Pancreas (tissue), 10 donors: ENCODE results near the gene BCAS3. TPM values are rescaled to one million over a fixed set of nuclear protein-coding genes. Genes with fewer than 3 reads are reported as not detected.
A peak's percentile ranks its signal among the peaks of the same experiment; 100 is the strongest.
"Not testable (repeated sequence)": the region's sequence is repeated elsewhere in the genome, so short reads cannot be mapped to it uniquely, and the experiment has no call there.

Experiments
- ATAC-seq, 4 donors: fragments of 200-7000 bp; cut with Tn5 transposase; one replicate each; pipeline versions ENCODE4 v1.8.0 to v1.9.1; 2020; ENCODE audit warnings: mild to moderate bottlenecking in 4 of 4, moderate library complexity in 4 of 4
- DNase-seq, 6 donors: peaks; one replicate each; pipeline ENCODE4 v3.0.0-alpha.2; 2020
- FAIRE-seq: peaks from 2 replicates; lab custom pipeline; 2012; peaks lifted over from hg19 to GRCh38; lab: Jason Lieb, UNC
- H3K27ac ChIP-seq, 4 donors: fragments of 200-600 bp; sonication (generic); 1 replicate in 3 of 4; 2 replicates in 1 of 4; pipeline versions ENCODE4 v1.5.0 to v1.8.0; 2020
- H3K27me3 ChIP-seq, 4 donors: fragments of 200-600 bp; one replicate each; pipeline ENCODE4 v1.8.0; 2021
- H3K36me3 ChIP-seq, 3 donors: fragments of 200-600 bp; sonication (generic) in 1 of 3; one replicate each; pipeline versions ENCODE4 v1.5.0 to v1.8.0; 2020 to 2021
- H3K4me1 ChIP-seq, 3 donors: fragments of 200-600 bp; one replicate each; pipeline ENCODE4 v1.8.0; 2021
- H3K4me3 ChIP-seq, 4 donors: fragments of 200-600 bp; sonication (generic) in 2 of 4; one replicate each; pipeline versions ENCODE4 v1.5.0 to v1.8.0; 2020 to 2021
- H3K9me3 ChIP-seq, 4 donors: fragments of 200-600 bp; one replicate each; pipeline ENCODE4 v1.8.0; 2021
- CTCF ChIP-seq, 4 donors: fragments of 200-600 bp; sonication (generic) in 3 of 4; IDR thresholded peaks; one replicate each; pipeline versions ENCODE4 v1.5.0 to v1.8.0; 2021; ENCODE audit warnings: antibody characterized with exemption in 4 of 4
- WGBS, 2 donors: extraction: QIAGEN DNeasy Blood & Tissue Kit; methylation state at CpG; one replicate each; pipeline ENCODE4 v1.1.7; 2013; 5-methylcytosine and 5-hydroxymethylcytosine counted together
- intact Hi-C, 3 donors: fragments of 100-400 bp; cut with DNase I; formaldehyde crosslinking; loops; one replicate each; pipeline versions ENCODE4 v1.11.1 to v1.14.2; 2022
- polyA plus RNA-seq, 2 donors: library from polyadenylated mRNA; stranded (reverse); fragments of 200-250 nt; gene quantifications; one replicate each; pipeline ENCODE4 v1.2.3, GENCODE V29; 2013
- total RNA-seq, 6 donors: library from RNA; stranded (reverse); fragmentation: NEBNext Ultra II Directional in 4 of 6; extraction: Animal tissue kit (Norgen Biotek cat#: 25700) in 4 of 6; gene quantifications; one replicate each; pipeline versions ENCODE4 v1.2.1 to v1.2.4, GENCODE V29; 2021 to 2023
- donor health status: healthy with polysubstance abuse.
- donor health status: DM: no; HTN: no; CAD: no; lungs with moderate emphysema.
- donor health status: DM: no; HTN: no; CAD: no.
- donor health status: control.
- donor health status: control.
- donor health status: Bipolar disorder and iron deficiency.
- donor health status: DM: yes; HTN: yes; CAD: no.
- donor health status: DM: no; HTN: no; CAD: no.
- donor health status: DM: no; HTN: no; CAD: no.
- donor health status: DM: yes; HTN: yes; CAD: no.

BCAS3 gene
- total and polyA plus RNA-seq, 8 donors = 4.6 to 27.7 (median 13.2) TPM

GRCh38 chr17:61143026-61143425 is 465.4 kb downstream of the BCAS3 start:
- H3K4me3 ChIP-seq = no peak overlapping the region
- no peak overlapping the region for H3K27ac ChIP-seq
- 92 to 95% methylated on average over 1 of the region's 1 CpG for WGBS, 2 donors
- no peaks in the 10 kb centered on the region for H3K27me3 ChIP-seq
- no peak for FAIRE-seq
- H3K9me3 ChIP-seq = no peaks in the 10 kb centered on the region
- H3K4me1 ChIP-seq = peaks cover 0 to 3% (median 0%) of the 10 kb centered on the region in 3 donors
- intact Hi-C loops = no loop called here
- no peak for ATAC-seq
- no peaks in the 10 kb centered on the region for H3K36me3 ChIP-seq
- DNase-seq = no peak
- no peak for TF ChIP-seq CTCF (IDR thresholded peaks at IDR 0.05)

- no peak overlapping the region for H3K4me3 ChIP-seq
- intact Hi-C loops = no loop called here
- FAIRE-seq (no peak), DNase-seq (no peak), ATAC-seq (no peak)
- 92 to 94% methylated on average over 2 of the region's 2 CpGs for WGBS, 2 donors
- H3K9me3 ChIP-seq = no peaks in the 10 kb centered on the region
- peaks cover 0 to 3% (median 0%) of the 10 kb centered on the region in 3 donors for H3K4me1 ChIP-seq
- no peaks in the 10 kb centered on the region for H3K36me3 ChIP-seq
- no peak for TF ChIP-seq CTCF (IDR thresholded peaks at IDR 0.05)
- no peaks in the 10 kb centered on the region for H3K27me3 ChIP-seq
- H3K27ac ChIP-seq = no peak overlapping the region
Observed at GRCh38 chr17:61144137-61144536, 466.5 kb downstream of the BCAS3 start.

GRCh38 chr17:61144617-61145564 is 467.2 kb downstream of the BCAS3 start:
- intact Hi-C loops = no loop called here
- TF ChIP-seq CTCF (IDR thresholded peaks at IDR 0.05) = no peak
- peak in 2 of 4 donors; percentile 14 to 15 for ATAC-seq
- Histone ChIP-seq H3K27ac (no peak overlapping the region), H3K4me3 (no peak overlapping the region), H3K27me3 (no peaks in the 10 kb centered on the region), H3K9me3 (no peaks in the 10 kb centered on the region), H3K36me3 (no peaks in the 10 kb centered on the region), H3K4me1 (peaks cover 0 to 3% (median 0%) of the 10 kb centered on the region in 3 donors)
- 81 to 83% methylated on average over 11 of the region's 11 CpGs for WGBS, 2 donors
- no peak for DNase-seq
- no peak for FAIRE-seq

- FAIRE-seq, ATAC-seq: not testable (repeated sequence)
- 98 to 99% methylated on average over 8 of the region's 8 CpGs for WGBS, 2 donors
Observed at GRCh38 chr17:61146833-61147232, 469.2 kb downstream of the BCAS3 start.

GRCh38 chr17:61149106-61149825 is 471.6 kb downstream of the BCAS3 start:
- ATAC-seq = no peak
- no peak for TF ChIP-seq CTCF (IDR thresholded peaks at IDR 0.05)
- Histone ChIP-seq H3K4me1 (no peaks in the 10 kb centered on the region), H3K27ac (no peak overlapping the region), H3K36me3 (no peaks in the 10 kb centered on the region), H3K4me3 (no peak overlapping the region), H3K27me3 (no peaks in the 10 kb centered on the region), H3K9me3 (no peaks in the 10 kb centered on the region)
- no peak for DNase-seq
- intact Hi-C loops = no loop called here
- no peak for FAIRE-seq
- WGBS, 2 donors = 81 to 82% methylated on average over 6 of the region's 6 CpGs

More at GRCh38 chr17:61146833-61147232, 469.2 kb downstream of the BCAS3 start:
- H3K36me3 ChIP-seq, intact Hi-C loops, H3K9me3 ChIP-seq, H3K27me3 ChIP-seq, DNase-seq, H3K4me1 ChIP-seq, H3K27ac ChIP-seq, H3K4me3 ChIP-seq: not testable (repeated sequence)
